GM18907 (cell line): ENCODE measurements around the gene OMG.
"Not testable (repeated sequence)": the region's sequence is repeated elsewhere in the genome, so short reads cannot be mapped to it uniquely, and the experiment has no call there.

Experiments
- ATAC-seq: cut with Tn5 transposase; IDR thresholded peaks from one replicate; pipeline ENCODE4 v1.9.1; 2021; ENCODE audit warnings: mild to moderate bottlenecking, moderate library complexity; ENCODE audit not compliant: unreplicated experiment

Gene OMG

DNA sequence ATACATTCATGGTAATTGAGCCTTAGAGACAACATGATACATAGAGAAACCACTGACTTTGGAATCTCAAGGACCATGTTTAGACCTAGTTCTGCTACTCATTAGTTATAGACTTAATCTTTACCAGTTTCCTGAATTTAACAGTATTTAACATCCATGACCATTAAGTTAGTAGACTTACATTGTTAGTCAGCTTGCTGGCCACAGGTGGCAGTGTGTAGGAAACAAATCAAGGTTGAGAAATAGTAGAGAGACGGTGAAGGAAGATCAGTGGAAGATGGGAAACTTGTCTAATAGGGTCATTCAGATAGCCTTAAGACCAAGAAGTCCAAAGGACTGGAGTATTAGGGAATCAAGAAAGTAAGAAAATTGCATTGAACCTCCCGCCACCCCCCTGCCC is 31.0 kb downstream of the OMG start:
- no peak for ATAC-seq

DNA sequence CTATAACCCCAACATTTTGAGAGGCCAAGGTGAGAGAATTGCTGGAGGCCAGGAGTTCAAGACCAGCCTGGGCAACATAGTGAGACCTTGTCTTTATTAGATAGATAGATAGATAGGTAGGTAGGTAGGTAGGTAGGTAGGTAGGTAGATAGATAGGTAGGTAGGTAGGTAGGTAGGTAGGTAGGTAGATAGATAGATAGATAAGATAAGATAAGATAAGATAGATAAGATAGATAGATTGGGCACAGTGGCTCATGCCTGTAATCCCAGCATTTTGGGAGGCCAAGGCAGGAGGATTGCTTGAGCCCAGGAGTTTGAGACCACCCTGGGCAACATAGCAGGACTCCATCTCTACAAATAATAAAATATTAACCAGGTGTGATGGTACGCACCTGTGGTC is 34.1 kb downstream of the OMG start:
- ATAC-seq = not testable (repeated sequence)

DNA sequence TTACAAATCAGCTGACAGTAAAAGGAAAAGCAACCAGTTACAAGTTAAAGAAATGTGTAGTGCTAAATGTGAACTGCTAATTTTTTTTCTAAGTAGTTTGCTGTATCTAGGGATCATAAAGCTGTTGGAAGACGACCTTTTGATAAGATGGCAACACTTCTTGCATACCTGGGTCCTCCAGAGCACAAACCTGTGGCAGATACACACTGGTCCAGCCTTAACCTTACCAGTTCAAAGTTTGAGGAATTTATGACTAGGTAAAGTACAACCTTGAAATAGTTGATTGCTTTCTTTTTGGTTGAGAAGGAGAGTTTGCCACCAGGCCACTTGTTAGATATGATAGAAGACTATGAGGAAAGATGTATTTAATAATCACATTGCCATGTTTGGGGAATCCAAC is 35.4 kb downstream of the OMG start:
- ATAC-seq = no peak

DNA sequence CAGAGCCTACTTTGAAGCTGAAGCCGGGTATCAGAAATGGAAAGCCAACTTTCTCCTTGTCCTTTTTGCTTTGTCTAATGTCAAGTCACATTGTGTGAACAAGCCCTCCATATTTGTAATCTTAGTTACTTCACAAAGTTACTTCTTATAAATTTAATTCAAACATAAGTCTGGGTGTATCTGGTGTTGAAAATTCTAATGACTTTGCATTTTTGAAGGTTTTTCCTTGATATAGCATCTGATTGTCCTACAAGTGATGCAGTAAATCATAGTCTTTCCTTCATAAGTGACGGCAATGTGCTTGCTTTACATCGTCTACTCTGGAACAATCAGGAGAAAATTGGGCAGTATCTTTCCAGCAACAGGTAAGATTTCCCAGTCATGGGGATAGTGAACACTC is 36.9 kb downstream of the OMG start:
- ATAC-seq = no peak

DNA sequence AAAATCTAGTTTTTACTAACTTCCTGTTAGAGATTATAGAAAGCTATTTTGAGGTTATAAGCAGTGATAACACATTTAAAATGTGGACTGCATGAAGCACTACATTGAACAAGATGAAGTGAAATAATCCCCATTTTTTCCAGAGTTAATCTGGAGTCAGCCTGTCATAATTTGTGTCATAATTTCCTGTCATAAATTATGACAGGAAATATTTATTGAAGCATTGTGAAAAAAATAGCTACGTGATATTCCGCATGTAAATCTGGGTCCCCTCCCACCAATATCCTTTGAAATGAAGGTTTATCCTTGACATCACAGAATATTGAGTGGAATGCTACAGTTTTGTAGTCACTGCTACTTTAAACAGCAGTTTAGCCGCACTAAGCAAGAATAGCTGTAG is 40.1 kb downstream of the OMG start:
- ATAC-seq = no peak

DNA sequence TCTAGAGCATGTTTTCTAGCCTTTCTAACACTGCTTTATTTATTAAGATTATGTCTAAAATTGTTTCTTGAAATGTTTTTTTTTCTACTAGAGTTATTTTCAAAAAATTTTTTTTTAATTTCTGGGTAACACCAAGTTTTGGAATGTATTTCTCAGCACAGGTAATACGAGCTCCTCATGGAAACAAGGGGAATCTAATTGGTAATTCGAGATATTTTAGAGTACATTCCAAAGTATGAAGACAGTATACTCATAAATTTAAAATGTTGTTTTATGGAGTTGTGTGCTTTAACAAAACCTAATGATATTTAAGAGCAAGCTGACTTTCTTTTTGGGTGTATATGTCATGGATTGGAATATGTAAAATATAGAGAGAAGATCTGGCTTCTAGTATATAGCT is 42.4 kb downstream of the OMG start:
- no peak for ATAC-seq

DNA sequence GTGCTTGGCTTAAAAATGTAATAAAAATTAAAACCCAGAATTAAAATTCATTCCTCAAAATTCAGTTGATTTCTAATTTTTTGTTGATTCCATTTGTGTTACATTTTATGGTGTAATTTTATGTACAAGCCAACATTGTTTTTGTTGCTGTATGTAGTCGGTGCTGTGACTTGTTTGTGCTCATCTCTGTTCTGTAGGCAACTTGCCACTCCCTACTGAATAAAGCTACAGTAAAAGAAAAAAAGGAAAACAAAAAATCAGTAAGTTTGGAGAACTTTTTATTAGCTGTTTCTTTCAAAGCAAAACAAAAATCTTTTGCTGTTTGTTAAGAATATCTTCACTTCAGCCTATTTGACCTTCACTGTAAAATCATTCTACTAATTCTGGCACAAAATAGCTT is 44.3 kb downstream of the OMG start:
- ATAC-seq = no peak

DNA sequence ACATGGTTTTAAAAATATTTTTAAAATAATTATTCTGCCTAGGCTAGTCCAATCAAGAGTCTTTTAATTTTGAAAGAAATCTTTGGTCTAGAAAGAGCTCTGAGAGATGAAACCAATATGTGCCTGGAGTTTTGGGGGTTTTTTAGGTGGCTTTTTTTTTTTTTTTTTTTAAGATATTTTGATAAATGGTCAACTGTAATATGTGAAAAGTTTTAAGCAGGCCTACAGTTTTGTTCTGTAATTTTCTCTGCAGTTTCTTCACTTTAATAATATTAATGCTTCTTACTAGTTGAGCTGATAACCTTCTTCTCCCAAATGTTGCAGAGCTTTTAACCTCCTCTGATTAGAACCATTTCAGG is 45.1 kb downstream of the OMG start:
- ATAC-seq = no peak

DNA sequence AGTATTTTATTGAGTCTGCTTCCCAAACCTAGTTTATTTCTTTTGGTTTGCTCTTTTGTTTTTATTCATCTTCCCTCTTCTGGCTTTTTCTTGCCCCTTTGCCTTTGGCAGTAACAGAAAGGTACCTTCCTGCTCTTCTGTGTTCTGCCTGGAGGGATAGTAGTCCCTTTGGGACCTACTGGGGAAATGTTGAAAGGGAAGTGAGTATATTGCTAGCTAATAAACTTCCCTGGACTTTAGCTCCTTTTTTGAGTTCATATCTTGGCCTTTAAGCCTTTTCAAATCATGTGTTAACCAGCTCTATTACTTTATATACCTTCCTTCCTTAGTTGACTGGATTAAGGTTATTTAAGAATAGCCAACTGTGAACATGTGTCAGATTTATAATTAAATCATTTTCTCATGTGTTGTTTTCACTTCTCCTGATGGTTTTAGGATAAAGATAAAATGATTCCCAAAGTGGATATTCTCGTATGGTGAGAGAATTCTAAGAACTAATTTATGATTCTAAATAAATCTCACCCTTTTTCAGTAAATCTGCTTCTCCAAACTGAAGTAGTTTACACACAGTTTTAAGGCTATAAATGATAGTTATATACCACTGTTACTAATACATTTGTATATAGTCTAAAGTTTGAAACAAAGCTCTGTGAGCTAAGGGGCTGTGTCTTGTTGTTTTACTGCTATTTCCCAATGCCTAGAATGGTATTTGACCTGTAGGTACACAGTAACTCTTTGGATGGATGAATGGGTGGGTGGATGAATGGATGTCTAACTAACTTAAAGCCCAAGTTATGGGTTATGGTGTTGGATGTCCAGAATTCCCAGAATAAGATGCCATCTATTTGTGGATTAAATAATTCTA is 45.7 kb downstream of the OMG start:
- no peak for ATAC-seq

DNA sequence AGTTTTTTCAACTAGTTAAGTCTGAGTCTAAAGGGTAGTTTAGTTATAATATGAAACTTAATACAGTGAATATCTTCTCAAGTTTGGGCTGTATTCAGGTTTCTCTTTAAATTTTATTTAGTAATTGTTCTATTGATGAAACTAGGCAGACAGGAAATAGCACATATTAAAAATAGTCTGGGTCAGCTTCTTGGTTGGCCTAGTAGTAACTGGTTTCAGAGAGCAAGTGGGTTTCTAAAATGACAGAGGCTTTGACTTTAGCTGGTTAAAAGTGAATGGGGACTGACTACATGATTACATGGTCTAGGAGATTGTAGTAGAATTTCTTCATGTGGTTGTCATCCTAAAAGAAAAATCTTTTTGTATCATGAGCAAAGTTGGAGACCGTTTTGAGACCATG is 46.8 kb downstream of the OMG start:
- no peak for ATAC-seq

DNA sequence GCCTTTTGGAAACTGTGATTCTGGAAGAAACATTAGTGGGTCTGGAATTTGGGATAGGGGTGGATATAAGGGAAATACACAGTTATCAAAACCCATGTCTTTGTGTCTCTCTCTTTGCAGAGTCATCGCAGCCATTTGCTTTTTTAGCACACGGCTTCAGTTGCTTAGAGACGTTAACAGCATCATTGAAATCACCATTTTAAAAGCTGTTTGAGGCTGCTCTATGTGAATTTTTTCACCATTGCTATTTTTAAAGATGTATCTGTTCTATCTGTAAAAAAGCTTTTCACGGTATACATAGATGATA is 47.3 kb downstream of the OMG start:
- ATAC-seq = no peak

DNA sequence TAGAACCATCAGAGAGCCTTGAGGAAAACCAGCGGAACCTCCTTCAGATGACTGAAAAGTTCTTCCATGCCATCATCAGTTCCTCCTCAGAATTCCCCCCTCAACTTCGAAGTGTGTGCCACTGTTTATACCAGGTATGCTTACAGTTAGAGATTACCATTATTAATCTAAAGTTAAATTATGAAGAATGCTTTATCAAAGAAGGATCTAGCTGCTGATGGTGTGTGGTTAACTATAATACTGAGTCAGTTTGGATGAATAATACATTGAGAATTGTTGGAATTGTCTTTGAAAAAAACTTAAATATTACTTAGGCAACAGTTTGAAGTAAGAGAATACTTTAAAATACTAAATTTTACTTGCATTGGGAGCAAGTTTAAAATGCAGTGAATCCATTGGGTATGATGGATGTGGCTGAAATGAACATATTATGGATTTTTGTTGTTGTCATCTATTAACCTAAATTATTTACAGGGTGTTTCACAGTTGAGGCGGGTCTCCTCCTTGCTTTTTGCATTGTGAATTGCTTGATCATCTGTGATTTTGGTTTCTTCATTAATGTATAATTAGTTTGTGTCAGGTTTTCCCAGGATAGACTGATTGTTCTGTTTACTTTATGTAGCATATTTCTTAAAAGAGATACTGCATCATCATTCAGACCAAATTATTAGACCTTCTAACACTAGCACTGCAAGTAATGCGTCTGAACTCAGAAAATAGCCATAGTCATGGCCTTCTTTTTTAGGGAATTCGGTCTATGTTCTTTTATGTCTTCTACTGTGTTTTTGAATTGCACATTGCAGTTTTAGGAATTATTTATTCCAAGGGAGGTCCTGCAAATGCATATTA is 47.8 kb downstream of the OMG start:
- ATAC-seq = no peak
